HG03045 (cell line): ENCODE measurements around the gene COL18A1.
"Not testable (repeated sequence)": the region's sequence is repeated elsewhere in the genome, so short reads cannot be mapped to it uniquely, and the experiment has no call there.

Source experiments
- ATAC-seq: cut with Tn5 transposase; IDR thresholded peaks from one replicate; pipeline ENCODE4 v1.9.1; 2021; ENCODE audit warnings: mild to moderate bottlenecking, moderate library complexity; ENCODE audit not compliant: unreplicated experiment

The COL18A1 gene

GRCh38 chr21:45423968-45424853 lies 19.2 kb downstream of the COL18A1 start:
- ATAC-seq = no peak

GRCh38 chr21:45424854-45425795 lies 20.2 kb downstream of the COL18A1 start:
- no peak for ATAC-seq

DNA sequence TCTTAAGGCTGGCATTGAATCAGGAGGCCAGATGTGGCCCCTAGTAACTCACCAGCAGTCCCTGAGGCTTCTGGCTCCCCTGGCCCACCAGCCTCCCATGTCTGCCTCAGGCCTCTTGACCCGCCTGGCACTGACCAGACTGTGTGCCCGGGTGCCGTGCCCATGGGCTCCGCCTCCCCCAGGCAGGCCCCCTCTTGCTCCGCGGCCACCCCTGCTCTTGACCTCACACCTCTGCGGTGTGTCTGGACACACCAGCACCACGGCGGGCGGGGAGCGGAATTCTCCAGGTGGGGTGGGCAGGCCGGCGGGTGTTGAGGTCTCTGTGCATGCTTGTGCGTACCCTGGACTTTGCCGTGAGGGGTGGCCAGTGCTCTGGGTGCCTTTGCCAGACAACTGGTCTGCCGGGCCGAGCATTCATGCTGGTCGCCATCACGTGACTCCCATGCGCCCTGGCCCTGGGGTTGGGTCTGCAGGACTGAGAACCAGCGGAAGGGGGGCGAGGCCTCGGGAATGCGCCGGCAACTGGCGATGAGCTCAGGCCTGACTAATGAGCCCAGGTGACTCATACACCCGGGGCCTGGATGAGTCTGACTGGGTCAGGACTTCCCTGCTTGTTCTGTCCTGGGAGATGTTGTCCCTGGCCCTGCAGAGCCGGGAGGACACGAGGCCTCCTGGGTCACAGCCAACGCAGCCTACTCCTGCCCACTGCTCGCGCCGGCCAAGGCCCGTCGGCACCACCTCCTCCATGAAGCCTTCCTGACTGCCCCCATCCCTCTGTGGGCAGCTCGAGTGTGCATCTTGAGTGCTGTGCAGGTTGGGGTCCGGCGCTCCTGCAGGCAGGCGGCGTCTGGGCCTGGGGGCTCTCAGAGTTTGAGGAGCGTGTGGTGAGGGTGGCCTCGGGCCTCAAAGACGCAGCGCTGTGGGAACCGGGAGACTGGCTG lies 22.6 kb downstream of the COL18A1 start:
- ATAC-seq = no peak

GRCh38 chr21:45428534-45428933 lies 23.6 kb downstream of the COL18A1 start:
- no peak for ATAC-seq

- no peak for ATAC-seq
Measured at GRCh38 chr21:45429221-45430175, 24.5 kb downstream of the COL18A1 start.

GRCh38 chr21:45430521-45431501 lies 25.8 kb downstream of the COL18A1 start:
- no peak for ATAC-seq

DNA sequence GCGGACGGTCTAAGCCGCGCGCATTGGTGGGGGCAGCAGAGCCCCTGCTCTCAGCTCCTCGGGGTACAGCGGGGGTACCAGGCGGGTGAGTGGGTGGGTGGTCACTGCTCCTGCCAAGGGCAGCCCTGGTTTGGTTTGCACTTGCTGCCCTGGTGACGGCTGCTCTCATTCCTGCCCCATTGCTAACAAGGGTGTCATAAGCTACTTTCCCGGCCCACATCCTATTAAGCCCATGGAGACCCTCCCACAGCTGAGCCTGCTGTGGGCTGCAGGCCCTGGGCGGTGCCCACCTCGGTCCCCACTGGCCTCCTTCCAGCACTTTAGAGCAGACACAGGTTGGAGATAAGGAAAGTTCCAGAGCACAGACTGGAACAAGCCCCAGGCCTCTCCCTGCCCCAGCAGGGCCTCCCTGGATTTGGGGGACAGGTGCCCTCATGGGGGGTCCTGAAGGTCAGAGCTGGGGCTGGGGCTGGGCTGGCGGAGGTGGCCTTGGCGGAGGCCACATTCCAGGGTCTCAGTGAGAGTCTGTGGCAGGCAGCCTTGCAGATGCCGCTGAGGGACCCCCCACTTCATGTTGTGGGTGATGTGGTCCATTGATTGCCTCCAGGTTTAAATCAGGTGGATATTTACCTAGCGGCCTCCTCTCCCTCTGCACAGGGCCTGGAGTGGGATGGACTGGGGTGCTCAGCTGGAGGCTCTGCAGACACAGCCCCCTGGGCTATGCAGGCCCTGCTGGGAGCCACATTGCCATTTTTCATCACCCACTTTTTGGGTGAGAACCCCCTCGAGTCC lies 27.0 kb downstream of the COL18A1 start:
- no peak for ATAC-seq

- no peak for ATAC-seq
Measured at GRCh38 chr21:45432575-45433255, 27.8 kb downstream of the COL18A1 start.

DNA sequence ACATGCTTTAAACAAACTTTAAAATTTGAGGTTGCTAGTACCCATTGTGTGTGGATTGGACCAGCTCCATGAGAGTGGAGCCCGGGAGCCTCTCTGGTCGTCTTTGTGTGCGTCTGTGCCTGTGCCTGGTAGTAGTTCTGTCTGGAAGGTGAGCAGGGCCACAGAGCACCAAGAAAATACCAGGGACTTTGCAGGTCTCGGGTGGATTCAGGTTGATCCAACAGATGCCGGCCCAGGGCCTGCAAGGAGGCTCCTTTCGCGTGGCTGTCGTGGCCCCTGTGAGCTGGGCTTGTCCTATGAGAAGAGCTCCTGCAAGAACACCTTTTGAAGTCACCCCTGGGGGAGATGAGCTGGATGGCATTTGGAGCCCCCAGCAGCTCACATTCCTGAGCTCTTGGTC lies 28.3 kb downstream of the COL18A1 start:
- ATAC-seq = no peak

DNA sequence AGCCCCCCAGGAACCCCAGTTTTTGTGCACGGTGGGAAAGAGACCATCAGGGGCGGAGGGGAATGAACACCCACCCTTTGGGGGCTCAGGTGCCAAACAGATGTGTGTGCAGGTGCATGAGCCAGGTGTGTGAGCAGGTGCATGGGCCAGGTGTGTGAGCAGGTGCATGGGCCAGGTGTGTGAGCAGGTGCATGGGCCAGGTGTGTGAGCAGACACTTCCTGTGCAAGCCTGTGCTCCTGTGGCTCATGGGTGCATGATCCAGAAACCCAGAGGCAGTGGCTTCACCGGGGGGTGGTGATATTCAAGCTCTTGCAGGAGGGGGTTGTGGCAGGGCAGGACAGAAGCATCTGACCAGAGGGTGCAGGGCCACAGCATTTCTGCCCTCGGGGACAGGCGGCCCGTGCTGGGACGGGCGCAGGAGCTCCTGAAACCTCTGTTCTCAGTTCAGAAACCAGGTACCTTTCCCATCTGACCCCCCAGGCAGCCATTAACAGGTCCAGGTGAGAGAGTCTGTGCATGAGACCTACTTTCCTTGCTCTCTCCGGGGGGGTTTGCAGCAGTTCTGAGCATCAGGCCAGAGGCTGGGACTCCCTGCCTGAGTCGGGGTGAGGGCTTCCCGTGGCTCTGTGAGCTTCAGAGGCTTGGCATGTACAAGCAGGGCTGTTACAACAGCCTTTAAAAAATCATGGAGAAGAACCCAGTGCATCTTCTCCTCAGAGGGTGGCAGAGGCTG lies 29.1 kb downstream of the COL18A1 start:
- ATAC-seq = no peak

- ATAC-seq = no peak
Measured at GRCh38 chr21:45434645-45435217, 29.8 kb downstream of the COL18A1 start.

DNA sequence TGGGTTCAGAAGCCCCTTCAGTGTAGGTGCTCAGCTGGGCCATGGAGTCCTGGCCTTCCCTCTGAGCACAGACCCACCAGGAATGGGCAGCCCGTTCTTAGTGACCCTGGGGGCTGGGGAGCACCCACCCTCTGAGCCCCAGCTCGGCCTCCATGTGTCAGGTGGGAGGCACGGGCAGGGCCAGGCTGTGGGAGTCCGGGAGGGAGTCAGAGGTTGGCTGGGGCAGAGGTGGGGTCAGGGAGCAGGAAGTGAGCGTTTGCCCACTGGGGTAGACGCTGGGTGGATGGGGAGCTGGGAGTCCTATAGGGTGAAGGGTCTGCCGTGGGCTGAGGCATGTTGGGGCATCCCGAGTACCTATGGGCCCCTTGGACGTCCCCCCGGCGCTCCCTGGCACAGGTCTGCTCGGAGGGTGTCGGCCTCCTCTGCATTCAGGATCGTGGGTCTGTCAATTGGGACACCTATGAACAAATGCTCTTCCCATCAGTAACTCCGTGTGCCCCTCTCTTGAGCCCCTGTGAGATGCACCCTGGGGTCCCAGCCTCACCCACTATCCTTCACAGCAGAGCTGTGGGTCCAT lies 30.5 kb downstream of the COL18A1 start:
- no peak for ATAC-seq

DNA sequence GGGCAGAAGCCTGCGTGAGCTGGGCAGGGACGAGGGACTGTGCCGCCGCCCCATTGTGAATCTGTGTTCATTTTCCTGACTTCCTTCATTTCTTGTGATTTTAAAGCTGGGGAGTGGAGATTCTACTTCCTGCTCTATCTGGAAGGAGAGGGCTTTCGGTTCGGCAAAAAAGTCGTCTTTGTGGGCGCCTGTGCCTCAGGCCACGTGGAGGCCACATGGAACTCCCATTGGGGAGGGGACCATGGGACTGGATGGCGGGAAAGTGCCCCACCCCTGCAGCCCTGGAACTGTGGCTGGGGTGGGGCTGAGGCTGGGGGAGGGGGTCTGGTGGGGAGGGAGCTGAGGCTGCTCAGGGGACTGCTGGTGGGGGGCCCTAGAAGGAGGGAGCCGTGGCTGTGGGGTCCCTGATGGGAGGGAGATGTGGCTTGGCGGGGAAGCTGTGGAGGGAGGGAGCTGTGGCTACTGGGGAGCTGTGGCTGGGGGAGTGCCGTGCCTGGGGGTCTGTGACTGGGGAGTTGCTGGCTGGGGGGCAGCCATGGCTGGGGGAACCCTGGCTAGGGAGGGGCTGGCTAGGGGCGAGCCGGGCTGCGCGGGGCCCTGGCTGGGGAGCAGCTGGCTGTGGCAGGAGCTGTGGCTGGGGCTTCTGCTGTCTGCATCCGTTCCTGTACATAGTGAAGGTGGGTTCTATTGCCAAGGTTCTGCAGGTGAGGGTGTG lies 31.5 kb downstream of the COL18A1 start:
- no peak for ATAC-seq

GRCh38 chr21:45437844-45438243 lies 32.9 kb downstream of the COL18A1 start:
- ATAC-seq = not testable (repeated sequence)
